ENCODE measurements around the gene CTSA. TPM values are rescaled to one million over a fixed set of nuclear protein-coding genes. Genes with fewer than 3 reads are reported as not detected.
"Not testable (repeated sequence)": the region's sequence is repeated elsewhere in the genome, so short reads cannot be mapped to it uniquely, and the experiment has no call there.

The CTSA gene
- total RNA-seq, 1 experiment from 2014 or later = 282 TPM

GRCh38 chr20:45897692-45898091 lies 6.6 kb downstream of the CTSA start:
- intact Hi-C loops (cut with micrococcal nuclease; ENCODE audit: unreplicated experiment) = no loop called here
- H3K27me3 Mint-ChIP-seq (ENCODE audit: insufficient read depth, unreplicated experiment) = no peaks in the 10 kb centered on the region

DNA sequence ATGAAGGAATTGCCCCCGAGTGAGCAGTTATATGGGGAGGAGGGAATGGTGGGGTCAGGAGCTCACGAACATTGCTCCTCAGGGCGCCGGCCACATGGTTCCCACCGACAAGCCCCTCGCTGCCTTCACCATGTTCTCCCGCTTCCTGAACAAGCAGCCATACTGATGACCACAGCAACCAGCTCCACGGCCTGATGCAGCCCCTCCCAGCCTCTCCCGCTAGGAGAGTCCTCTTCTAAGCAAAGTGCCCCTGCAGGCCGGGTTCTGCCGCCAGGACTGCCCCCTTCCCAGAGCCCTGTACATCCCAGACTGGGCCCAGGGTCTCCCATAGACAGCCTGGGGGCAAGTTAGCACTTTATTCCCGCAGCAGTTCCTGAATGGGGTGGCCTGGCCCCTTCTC lies 7.2 kb downstream of the CTSA start:
- POLR2A ChIA-PET = interaction anchor here (0.6 to 0.7 kb wide), 2 partner anchors 12 to 44 kb away, joined by 5 to 8 read pairs; no protein-coding TSS in a partner anchor
- Mint-ChIP-seq H3K36me3 (ENCODE audit: insufficient read depth, unreplicated experiment) (peaks cover 39% of the 10 kb centered on the region), H3K4me1 (ENCODE audit: low read depth, unreplicated experiment) (peaks cover 8% of the 10 kb centered on the region), H3K27me3 (ENCODE audit: insufficient read depth, unreplicated experiment) (no peaks in the 10 kb centered on the region), H3K27ac (ENCODE audit: unreplicated experiment) (no peak overlapping the region), H3K4me3 (ENCODE audit: unreplicated experiment) (no peak overlapping the region), H3K9me3 (ENCODE audit: unreplicated experiment) (no peaks in the 10 kb centered on the region)
- TF ChIP-seq, protein P1, sequence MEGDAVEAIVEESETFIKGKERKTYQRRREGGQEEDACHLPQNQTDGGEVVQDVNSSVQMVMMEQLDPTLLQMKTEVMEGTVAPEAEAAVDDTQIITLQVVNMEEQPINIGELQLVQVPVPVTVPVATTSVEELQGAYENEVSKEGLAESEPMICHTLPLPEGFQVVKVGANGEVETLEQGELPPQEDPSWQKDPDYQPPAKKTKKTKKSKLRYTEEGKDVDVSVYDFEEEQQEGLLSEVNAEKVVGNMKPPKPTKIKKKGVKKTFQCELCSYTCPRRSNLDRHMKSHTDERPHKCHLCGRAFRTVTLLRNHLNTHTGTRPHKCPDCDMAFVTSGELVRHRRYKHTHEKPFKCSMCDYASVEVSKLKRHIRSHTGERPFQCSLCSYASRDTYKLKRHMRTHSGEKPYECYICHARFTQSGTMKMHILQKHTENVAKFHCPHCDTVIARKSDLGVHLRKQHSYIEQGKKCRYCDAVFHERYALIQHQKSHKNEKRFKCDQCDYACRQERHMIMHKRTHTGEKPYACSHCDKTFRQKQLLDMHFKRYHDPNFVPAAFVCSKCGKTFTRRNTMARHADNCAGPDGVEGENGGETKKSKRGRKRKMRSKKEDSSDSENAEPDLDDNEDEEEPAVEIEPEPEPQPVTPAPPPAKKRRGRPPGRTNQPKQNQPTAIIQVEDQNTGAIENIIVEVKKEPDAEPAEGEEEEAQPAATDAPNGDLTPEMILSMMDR (IDR thresholded peaks at IDR 0.05; ENCODE audit: insufficient read depth in 1 of 2, low read depth in 1 of 2, low read length in 1 of 2, severe bottlenecking in 1 of 2, unreplicated experiment in 1 of 2) = no peak
- DNase-seq = no peak
- Histone ChIP-seq H3K9me3 (no peaks in the 10 kb centered on the region), H3K4me3 (ENCODE audit: low read depth, low read length) (no peak overlapping the region), H3K27me3 (replicated peaks; ENCODE audit: control insufficient read depth, insufficient read depth, low read length) (no peaks in the 10 kb centered on the region), H3K36me3 (ENCODE audit: control insufficient read depth, insufficient read depth, low read length) (peaks cover 10% of the 10 kb centered on the region), H3K4me1 (no peaks in the 10 kb centered on the region)
- CTCF ChIA-PET = no interaction called here
- BruUV-seq (replicated peaks) = TSS peak; percentile 16
- intact Hi-C loops (cut with micrococcal nuclease; ENCODE audit: unreplicated experiment) = no loop called here

More at GRCh38 chr20:45897692-45898091, 6.6 kb downstream of the CTSA start:
- Histone ChIP-seq H3K9me3 (no peaks in the 10 kb centered on the region), H3K4me1 (no peaks in the 10 kb centered on the region), H3K4me3 (ENCODE audit: low read depth, low read length) (no peak overlapping the region), H3K27me3 (replicated peaks; ENCODE audit: control insufficient read depth, insufficient read depth, low read length) (no peaks in the 10 kb centered on the region), H3K36me3 (ENCODE audit: control insufficient read depth, insufficient read depth, low read length) (peaks cover 12% of the 10 kb centered on the region)
- no peak for DNase-seq
- TF ChIP-seq, protein P1 (IDR thresholded peaks at IDR 0.05; ENCODE audit: insufficient read depth in 1 of 2, low read depth in 1 of 2, low read length in 1 of 2, severe bottlenecking in 1 of 2, unreplicated experiment in 1 of 2) = no peak
- Mint-ChIP-seq H3K4me1 (ENCODE audit: low read depth, unreplicated experiment) (peaks cover 14% of the 10 kb centered on the region), H3K9me3 (ENCODE audit: unreplicated experiment) (no peaks in the 10 kb centered on the region), H3K4me3 (ENCODE audit: unreplicated experiment) (no peak overlapping the region), H3K27ac (ENCODE audit: unreplicated experiment) (no peak overlapping the region), H3K36me3 (ENCODE audit: insufficient read depth, unreplicated experiment) (peaks cover 45% of the 10 kb centered on the region)
- ChIA-PET POLR2A (no interaction called here), CTCF (no interaction called here)
- BruUV-seq (replicated peaks) = no TSS peak

GRCh38 chr20:45899046-45899835 lies 8.1 kb downstream of the CTSA start:
- H3K27me3 Mint-ChIP-seq (ENCODE audit: insufficient read depth, unreplicated experiment) = no peaks in the 10 kb centered on the region
- no peak overlapping the region for H3K4me3 ChIP-seq (ENCODE audit: low read depth, low read length)
- no peak for DNase-seq
- no peak overlapping the region for H3K4me3 Mint-ChIP-seq (ENCODE audit: unreplicated experiment)
- H3K27ac Mint-ChIP-seq (ENCODE audit: unreplicated experiment) = no peak overlapping the region
- no peaks in the 10 kb centered on the region for H3K4me1 ChIP-seq
- TF ChIP-seq, protein P1 (IDR thresholded peaks at IDR 0.05; ENCODE audit: insufficient read depth in 1 of 2, low read depth in 1 of 2, low read length in 1 of 2, severe bottlenecking in 1 of 2, unreplicated experiment in 1 of 2) = no peak
- BruUV-seq (replicated peaks) = no TSS peak
- peaks cover 8% of the 10 kb centered on the region for H3K36me3 ChIP-seq (ENCODE audit: control insufficient read depth, insufficient read depth, low read length)
- no peaks in the 10 kb centered on the region for H3K4me1 Mint-ChIP-seq (ENCODE audit: low read depth, unreplicated experiment)
- H3K9me3 Mint-ChIP-seq (ENCODE audit: unreplicated experiment) = no peaks in the 10 kb centered on the region
- ChIA-PET POLR2A (interaction anchor here (0.6 to 1.1 kb wide), 5 partner anchors 18 to 43 kb away, joined by 3 to 8 read pairs (median 5); no protein-coding TSS in a partner anchor), CTCF (interaction anchor here (0.8 kb wide), 1 partner anchor 9 kb away, joined by 3 read pairs; no protein-coding TSS in a partner anchor)
- intact Hi-C loops (cut with micrococcal nuclease; ENCODE audit: unreplicated experiment) = no loop called here
- H3K36me3 Mint-ChIP-seq (ENCODE audit: insufficient read depth, unreplicated experiment) = peaks cover 32% of the 10 kb centered on the region
- H3K27me3 ChIP-seq (replicated peaks; ENCODE audit: control insufficient read depth, insufficient read depth, low read length) = no peaks in the 10 kb centered on the region
- no peaks in the 10 kb centered on the region for H3K9me3 ChIP-seq

DNA sequence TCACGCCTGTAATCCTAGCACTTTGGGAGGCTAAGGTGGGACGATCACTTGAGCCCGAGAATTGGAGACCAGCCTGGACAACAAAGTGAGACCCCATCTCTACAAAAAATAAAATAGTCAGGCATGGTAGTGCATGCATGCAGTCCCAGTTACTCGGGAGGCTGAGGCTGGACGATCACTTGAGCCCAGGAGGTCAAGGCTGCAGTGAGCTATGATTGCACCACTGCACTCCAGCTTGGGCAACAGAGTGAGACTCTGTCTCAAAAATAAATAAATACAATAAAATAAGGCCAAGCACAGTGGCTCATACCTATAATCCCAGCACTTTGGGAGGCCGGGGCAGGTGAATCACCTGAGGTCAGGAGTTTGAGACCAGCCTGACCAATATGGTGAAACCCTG lies 10.2 kb downstream of the CTSA start:
- H3K4me3 ChIP-seq (ENCODE audit: low read depth, low read length); H3K4me3 Mint-ChIP-seq (ENCODE audit: unreplicated experiment); H3K4me1 Mint-ChIP-seq (ENCODE audit: low read depth, unreplicated experiment); H3K27ac Mint-ChIP-seq (ENCODE audit: unreplicated experiment); intact Hi-C loops (cut with micrococcal nuclease; ENCODE audit: unreplicated experiment); H3K4me1 ChIP-seq; H3K9me3 ChIP-seq; H3K9me3 Mint-ChIP-seq (ENCODE audit: unreplicated experiment); H3K27me3 ChIP-seq (replicated peaks; ENCODE audit: control insufficient read depth, insufficient read depth, low read length); H3K36me3 ChIP-seq (ENCODE audit: control insufficient read depth, insufficient read depth, low read length); BruUV-seq (replicated peaks); H3K27me3 Mint-ChIP-seq (ENCODE audit: insufficient read depth, unreplicated experiment); DNase-seq: not testable (repeated sequence)
- CTCF ChIA-PET = interaction anchor here (1.0 kb wide), 1 partner anchor 10 kb away, joined by 3 read pairs; the partner anchor contains the start of genes CTSA and NEURL2
- POLR2A ChIA-PET = interaction anchor here (1.1 to 1.6 kb wide), 3 partner anchors 11 to 26 kb away, joined by 3 to 4 read pairs (median 3); partner anchors contain the start of genes CTSA and NEURL2
- peaks cover 22% of the 10 kb centered on the region for H3K36me3 Mint-ChIP-seq (ENCODE audit: insufficient read depth, unreplicated experiment)

Measured in Caco-2 (cell line).